Activated CD4-positive, alpha-beta memory T cell treated with anti-CD3 and anti-CD28 coated beads for 36 hours (primary cell): Measurements from ENCODE around the gene ABR. TPM values are rescaled to one million over a fixed set of nuclear protein-coding genes. Genes with fewer than 3 reads are reported as not detected.
"Not testable (repeated sequence)": the region's sequence is repeated elsewhere in the genome, so short reads cannot be mapped to it uniquely, and the experiment has no call there.

ENCODE experiments used
- CTCF ChIA-PET: fragments of 350-600 bp; sonication (Branson Sonifier 250); formaldehyde crosslinking; loops from one replicate; lab custom pipeline; 2021; ENCODE audit warnings: antibody characterized with exemption, inconsistent platforms; lab: Charles Lee
- POLR2A ChIA-PET: fragments of 350-600 bp; sonication (Branson Sonifier 250); formaldehyde crosslinking; loops from one replicate; lab custom pipeline; 2021; ENCODE audit warnings: antibody characterized with exemption; lab: Charles Lee
- DNase-seq: peaks from one replicate; pipeline ENCODE4 v3.0.0-alpha.2; 2020
- H3K27ac Mint-ChIP-seq: one replicate; pipeline ENCODE4 v1.8.0; 2021; ENCODE audit warnings: mixed read lengths
- H3K27me3 Mint-ChIP-seq: one replicate; pipeline ENCODE4 v1.8.0; 2021; ENCODE audit warnings: mixed read lengths
- H3K36me3 Mint-ChIP-seq: one replicate; pipeline ENCODE4 v1.8.0; 2021; ENCODE audit warnings: mixed read lengths
- H3K4me1 Mint-ChIP-seq: one replicate; pipeline ENCODE4 v1.8.0; 2021; ENCODE audit warnings: low read depth, mixed read lengths
- H3K4me3 Mint-ChIP-seq: one replicate; pipeline ENCODE4 v1.8.0; 2021; ENCODE audit warnings: mild to moderate bottlenecking, mixed read lengths
- H3K9me3 Mint-ChIP-seq: one replicate; pipeline ENCODE4 v1.8.0; 2021; ENCODE audit warnings: mixed read lengths
- intact Hi-C: fragments of 100-400 bp; cut with micrococcal nuclease; formaldehyde crosslinking; loops from one replicate; pipeline ENCODE4 v1.15.1; 2023
- total RNA-seq, 2 experiments: library from RNA; stranded (reverse); gene quantifications; one replicate each; pipeline ENCODE4 v1.2.3, GENCODE V29; 2021

ABR gene
- total RNA-seq, 2 experiments from 2014 or later = 50.3 to 54.5 TPM

DNA sequence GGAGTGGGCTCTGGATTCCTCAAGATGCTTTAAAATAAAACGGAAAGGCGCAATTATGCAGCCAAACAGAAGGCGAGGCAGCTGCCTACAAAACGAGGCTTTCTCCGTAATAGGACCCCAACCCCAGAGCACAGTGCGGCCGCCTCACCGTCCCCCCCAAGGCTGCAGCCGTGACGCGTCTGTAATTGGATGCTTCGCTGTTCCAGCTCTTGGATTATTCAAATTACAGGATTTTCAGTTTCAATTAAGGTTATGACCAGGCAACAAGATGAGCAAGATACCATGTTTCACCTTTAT lies 37.3 kb upstream of the ABR start:
- no peaks in the 10 kb centered on the region for H3K36me3 Mint-ChIP-seq
- ChIA-PET POLR2A (no interaction called here), CTCF (no interaction called here)
- H3K27ac Mint-ChIP-seq = no peak overlapping the region
- H3K27me3 Mint-ChIP-seq = peaks cover 6% of the 10 kb centered on the region
- DNase-seq = no peak
- intact Hi-C loops = no loop called here
- H3K9me3 Mint-ChIP-seq = no peaks in the 10 kb centered on the region
- no peaks in the 10 kb centered on the region for H3K4me1 Mint-ChIP-seq
- no peak overlapping the region for H3K4me3 Mint-ChIP-seq

DNA sequence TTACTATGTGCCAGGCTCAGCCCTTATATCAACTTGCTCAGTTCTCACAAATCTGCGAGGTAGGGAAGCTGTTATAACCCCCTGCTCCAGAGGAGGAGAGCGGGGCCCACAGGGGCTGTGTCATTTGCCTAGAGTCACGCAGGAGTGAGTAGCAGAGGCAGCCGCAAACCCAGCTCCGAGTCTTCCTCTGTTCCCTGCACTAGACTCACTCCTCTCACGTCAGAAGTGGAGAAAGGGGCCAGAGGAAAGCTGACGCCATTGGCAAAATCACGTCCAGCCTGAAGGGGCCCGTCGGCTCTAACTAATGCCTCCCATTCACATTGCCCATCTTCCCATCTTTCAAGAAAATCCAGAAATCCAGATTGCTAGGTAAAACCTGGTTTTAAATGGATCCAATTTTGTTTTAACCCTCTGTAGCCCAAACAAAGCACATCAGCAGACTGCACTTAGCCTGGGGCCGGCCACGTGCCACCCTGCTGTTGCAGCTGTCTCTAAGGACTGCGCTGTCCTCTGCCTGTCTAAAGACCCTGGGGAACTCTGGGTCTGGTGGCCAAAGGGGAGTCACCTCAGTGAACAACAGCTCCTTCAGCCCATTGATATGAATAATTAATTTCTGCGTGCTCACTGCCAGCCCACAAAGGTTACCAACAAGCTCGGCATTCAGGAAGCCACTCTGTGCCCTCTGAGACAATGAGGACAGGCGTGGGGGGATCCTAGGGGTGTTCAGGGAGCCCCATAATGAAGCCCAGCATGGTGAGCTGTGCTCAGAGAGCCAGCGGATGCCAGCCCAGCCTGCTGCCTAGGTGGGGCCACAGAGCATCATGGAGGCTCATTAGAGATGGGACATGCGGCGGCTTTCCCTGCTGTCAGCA lies 36.7 kb upstream of the ABR start:
- Mint-ChIP-seq H3K9me3 (no peaks in the 10 kb centered on the region), H3K27me3 (peaks cover 6% of the 10 kb centered on the region), H3K4me3 (no peak overlapping the region), H3K36me3 (no peaks in the 10 kb centered on the region), H3K4me1 (no peaks in the 10 kb centered on the region), H3K27ac (no peak overlapping the region)
- intact Hi-C loops = no loop called here
- ChIA-PET CTCF (no interaction called here), POLR2A (no interaction called here)
- DNase-seq = no peak

DNA sequence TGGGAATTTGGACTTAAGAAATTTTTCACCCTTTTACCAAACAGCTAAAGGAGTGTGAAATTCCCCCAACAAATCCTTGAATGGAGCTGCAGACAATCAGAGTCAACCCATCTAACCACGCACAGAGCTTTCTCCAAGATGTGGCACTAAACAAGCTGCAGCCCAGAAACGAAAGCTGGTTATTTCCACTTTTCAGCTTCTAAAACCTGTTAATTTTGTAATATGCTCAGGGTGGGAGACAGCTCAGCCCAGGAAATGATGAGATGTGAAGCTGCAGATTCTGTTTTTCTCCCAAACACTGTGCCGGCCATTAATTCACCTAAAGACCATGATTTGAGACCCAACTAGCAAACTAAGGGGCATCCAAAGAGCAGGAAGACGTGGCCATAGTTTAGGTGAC lies 33.2 kb upstream of the ABR start:
- H3K27ac Mint-ChIP-seq = no peak overlapping the region
- H3K9me3 Mint-ChIP-seq = no peaks in the 10 kb centered on the region
- H3K27me3 Mint-ChIP-seq = peaks cover 2% of the 10 kb centered on the region
- ChIA-PET CTCF (interaction anchor here (0.6 kb wide), 1 partner anchor 314 kb away, joined by 3 read pairs; no protein-coding TSS in a partner anchor), POLR2A (no interaction called here)
- DNase-seq = no peak
- H3K4me3 Mint-ChIP-seq = no peak overlapping the region
- intact Hi-C loops = no loop called here
- no peaks in the 10 kb centered on the region for H3K36me3 Mint-ChIP-seq
- no peaks in the 10 kb centered on the region for H3K4me1 Mint-ChIP-seq

DNA sequence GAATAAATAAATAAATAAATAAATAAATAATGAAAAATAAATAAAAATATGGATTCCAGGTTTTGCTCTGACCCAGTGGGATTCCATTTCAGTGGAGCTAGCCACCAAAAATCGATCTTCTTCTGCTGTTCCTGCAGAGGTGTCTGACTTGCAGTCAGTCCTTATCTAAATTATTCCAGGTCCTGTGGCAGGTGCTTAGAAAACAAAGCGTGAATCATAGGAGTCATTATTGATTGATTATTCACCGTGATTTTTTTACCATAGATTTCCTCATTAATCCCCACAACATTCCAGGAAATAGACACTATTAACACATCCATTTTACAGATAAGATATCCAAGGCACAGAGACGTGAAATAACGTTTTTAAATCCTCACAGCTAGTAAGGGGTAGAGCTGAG lies 31.5 kb upstream of the ABR start:
- Mint-ChIP-seq H3K36me3 (no peaks in the 10 kb centered on the region), H3K27me3 (no peaks in the 10 kb centered on the region), H3K27ac (no peak overlapping the region), H3K4me1 (no peaks in the 10 kb centered on the region), H3K9me3 (no peaks in the 10 kb centered on the region), H3K4me3 (no peak overlapping the region)
- intact Hi-C loops = no loop called here
- no peak for DNase-seq
- CTCF ChIA-PET = no interaction called here
- POLR2A ChIA-PET = no interaction called here

DNA sequence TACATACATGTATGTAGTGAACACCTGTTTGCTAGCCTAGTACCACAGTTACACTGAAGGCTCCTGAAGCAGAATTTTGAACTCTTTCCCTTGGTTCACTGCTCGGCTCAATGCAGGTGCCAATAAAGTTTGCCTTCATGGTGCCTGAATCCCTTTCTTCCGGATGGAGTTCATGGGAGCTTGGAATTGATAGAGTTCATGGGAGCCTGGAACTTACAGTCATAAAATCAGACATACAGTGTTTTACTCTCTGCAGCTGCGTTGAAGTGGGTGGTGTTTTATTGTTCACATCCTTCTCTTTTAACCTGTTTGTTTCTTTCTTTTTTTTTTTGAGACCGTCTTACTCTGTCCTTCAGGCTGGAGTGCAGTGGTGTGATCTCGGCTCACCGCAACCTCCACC lies 29.2 kb upstream of the ABR start:
- Mint-ChIP-seq H3K27me3 (no peaks in the 10 kb centered on the region), H3K4me3 (no peak overlapping the region), H3K36me3 (no peaks in the 10 kb centered on the region), H3K9me3 (no peaks in the 10 kb centered on the region), H3K4me1 (no peaks in the 10 kb centered on the region), H3K27ac (no peak overlapping the region)
- CTCF ChIA-PET = no interaction called here
- DNase-seq = no peak
- intact Hi-C loops = no loop called here
- POLR2A ChIA-PET = no interaction called here

DNA sequence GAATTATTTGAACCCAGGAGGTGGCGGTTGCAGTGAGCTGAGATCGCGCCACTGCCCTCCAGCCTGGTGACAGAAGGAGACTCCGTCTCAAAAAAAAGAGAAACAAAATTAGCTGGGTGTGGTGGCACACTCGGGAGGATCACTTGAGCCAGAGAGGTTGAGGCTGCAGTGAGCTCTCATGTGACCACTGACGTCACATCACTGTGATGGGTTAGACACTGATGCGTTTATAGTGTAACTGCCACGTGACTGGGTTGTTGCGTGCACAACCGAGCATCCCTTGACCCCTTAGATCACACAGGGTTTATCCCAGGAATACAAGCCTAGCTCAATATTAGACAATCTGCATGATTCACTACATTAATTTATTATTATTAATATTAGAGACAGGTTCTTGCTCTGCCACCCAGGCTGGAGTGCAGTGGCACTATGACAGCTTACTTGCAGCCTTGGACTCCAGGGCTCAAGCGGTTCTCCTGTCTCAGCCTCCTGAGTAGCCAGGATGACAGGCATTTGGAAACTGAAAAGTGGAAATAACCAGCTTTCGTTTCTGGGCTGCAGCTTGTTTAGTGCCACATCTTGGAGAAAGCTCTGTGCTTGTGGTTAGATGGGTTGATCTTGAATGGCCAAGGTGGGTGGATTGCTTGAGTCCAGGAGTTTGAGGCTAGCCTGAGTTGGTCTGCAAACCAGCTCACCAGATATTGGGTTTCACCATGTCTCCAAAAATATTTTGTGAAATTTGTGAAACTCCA lies 26.4 kb upstream of the ABR start:
- Mint-ChIP-seq H3K9me3 (no peaks in the 10 kb centered on the region), H3K4me3 (no peak overlapping the region), H3K4me1 (peaks cover 9% of the 10 kb centered on the region), H3K36me3 (no peaks in the 10 kb centered on the region), H3K27ac (no peak overlapping the region), H3K27me3 (no peaks in the 10 kb centered on the region)
- CTCF ChIA-PET = interaction anchor here (0.5 to 1.7 kb wide), 6 partner anchors 18 to 159 kb away, joined by 3 to 10 read pairs (median 3); no protein-coding TSS in a partner anchor
- no peak for DNase-seq
- intact Hi-C loops = no loop called here
- POLR2A ChIA-PET = interaction anchor here (0.6 kb wide), 1 partner anchor 22 kb away, joined by 3 read pairs; no protein-coding TSS in a partner anchor

DNA sequence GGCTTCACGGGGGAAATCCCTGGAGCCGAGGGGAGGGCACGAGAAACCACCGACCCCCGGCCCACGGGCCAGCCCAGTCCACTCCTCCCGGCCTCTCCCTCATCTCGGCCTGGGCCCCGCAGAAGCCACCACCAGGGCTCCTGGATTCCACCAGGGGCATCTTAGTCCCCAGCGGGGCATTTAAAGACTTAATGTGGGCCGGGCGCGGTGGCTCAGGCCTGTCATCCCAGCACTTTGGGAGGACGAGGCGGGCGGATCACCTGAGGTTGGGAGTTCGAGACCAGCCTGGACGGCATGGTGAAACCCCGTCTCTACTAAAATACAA lies 24.1 kb upstream of the ABR start:
- intact Hi-C loops = no loop called here
- Mint-ChIP-seq H3K27me3 (no peaks in the 10 kb centered on the region), H3K27ac (no peak overlapping the region), H3K4me1 (peaks cover 18% of the 10 kb centered on the region), H3K36me3 (no peaks in the 10 kb centered on the region), H3K4me3 (peak overlapping the region; percentile 29), H3K9me3 (no peaks in the 10 kb centered on the region)
- DNase-seq = no peak
- ChIA-PET CTCF (no interaction called here), POLR2A (no interaction called here)

DNA sequence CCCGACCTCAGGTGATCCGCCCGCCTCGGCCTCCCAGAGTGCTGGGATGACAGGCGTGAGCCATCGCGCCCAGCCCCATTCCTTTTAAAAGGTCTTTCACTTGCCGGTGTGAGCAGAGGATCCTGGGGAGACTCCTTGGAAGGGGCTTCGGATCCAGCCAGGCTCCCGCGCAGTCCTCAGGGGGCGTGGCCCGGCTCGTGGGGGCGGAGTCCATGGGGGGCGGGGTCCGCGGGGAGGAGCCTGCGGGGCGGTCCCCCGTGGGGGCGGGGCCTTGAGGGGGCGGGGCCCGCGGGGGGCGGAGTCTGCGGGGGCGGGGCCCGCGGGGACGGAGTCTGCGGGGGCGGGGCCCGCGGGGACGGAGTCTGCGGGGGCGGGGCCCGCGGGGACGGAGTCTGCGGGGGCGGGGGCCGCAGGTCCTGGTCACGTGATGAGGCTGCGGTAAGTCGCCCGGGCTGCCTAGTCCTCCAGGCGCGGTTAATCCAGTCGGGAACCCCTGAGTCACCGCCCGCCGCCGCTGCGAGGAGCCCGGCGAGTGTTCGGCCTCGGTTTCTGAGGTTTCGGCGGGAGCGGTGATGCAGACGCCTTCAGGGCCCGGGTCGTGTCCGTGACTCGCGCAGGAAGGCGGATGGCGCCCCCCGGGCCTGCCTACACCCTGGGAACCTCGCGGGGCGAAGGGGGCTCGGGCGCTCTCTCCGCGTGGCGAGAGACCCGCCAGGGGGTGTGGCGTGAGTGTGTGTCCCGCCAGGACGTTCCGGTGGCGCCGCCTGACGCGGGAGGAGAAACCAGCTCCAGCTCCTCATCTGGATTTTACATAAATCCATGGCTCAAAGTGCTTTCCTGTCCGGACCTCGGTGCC lies 23.6 kb upstream of the ABR start:
- Mint-ChIP-seq H3K4me3 (no peak overlapping the region), H3K27me3 (no peaks in the 10 kb centered on the region), H3K4me1 (peaks cover 19% of the 10 kb centered on the region), H3K36me3 (no peaks in the 10 kb centered on the region), H3K9me3 (no peaks in the 10 kb centered on the region), H3K27ac (no peak overlapping the region)
- DNase-seq = peak; percentile 69
- ChIA-PET POLR2A (no interaction called here), CTCF (interaction anchor here (0.9 to 1.0 kb wide), 2 partner anchors 9 to 81 kb away, joined by 3 to 5 read pairs; no protein-coding TSS in a partner anchor)
- intact Hi-C loops = no loop called here

DNA sequence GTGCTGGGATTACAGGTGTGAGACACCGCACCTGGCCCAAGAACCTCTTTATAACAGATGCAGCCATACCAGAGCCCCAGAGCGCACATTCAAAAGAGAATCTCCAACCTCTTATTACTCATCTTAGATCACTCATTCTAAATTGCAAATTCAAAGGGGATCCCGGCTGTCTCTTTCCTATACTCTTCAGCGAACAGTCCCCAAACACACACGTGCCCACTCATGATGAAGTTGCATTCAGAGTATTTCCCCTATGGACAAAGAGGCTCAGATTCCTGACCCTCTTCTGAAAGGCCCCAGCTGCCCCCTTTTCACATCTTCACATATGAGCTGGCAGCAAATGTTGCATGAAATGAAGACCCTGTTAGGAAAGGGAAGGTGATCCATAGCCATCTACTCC lies 22.5 kb upstream of the ABR start:
- ChIA-PET POLR2A (no interaction called here), CTCF (interaction anchor here (0.9 to 3.6 kb wide), 4 partner anchors 8 to 80 kb away, joined by 3 to 23 read pairs (median 4); no protein-coding TSS in a partner anchor)
- Mint-ChIP-seq H3K27ac (no peak overlapping the region), H3K9me3 (no peaks in the 10 kb centered on the region), H3K27me3 (no peaks in the 10 kb centered on the region), H3K4me3 (no peak overlapping the region), H3K36me3 (no peaks in the 10 kb centered on the region), H3K4me1 (peaks cover 29% of the 10 kb centered on the region)
- intact Hi-C loops = no loop called here
- no peak for DNase-seq

DNA sequence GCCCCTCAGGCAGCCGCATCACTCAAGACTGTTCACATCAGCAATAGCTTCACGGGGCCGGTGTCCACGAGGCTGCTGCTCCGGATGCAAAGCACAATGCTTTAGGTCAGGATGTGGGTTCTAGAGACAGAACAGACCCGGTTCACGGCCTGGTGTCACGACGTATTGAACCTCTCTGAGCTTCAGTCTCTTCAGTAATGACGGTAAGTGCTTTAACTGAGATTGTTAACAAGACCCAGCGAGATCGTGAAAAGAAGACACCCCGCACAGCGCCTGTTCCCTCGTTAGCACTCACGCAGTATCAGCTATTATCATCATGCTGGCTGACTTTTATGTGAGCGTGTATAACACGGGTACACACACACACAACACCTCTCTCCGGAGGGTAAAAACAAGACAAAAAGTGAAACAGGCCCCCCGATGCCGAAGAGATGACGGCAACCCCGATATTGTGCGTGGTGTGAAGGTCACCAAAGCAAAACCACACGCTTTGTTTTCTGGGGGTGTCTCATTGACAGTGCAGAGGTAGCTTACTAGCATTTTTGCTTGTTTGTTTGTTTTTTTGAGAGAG lies 21.4 kb upstream of the ABR start:
- peak; percentile 60 for DNase-seq
- ChIA-PET CTCF (interaction anchor here (0.7 to 3.6 kb wide), 6 partner anchors 9 to 204 kb away, joined by 3 to 23 read pairs (median 4); partner anchors contain the start of gene TIMM22), POLR2A (interaction anchor here (0.6 kb wide), 1 partner anchor 397 kb away, joined by 3 read pairs; no protein-coding TSS in a partner anchor)
- Mint-ChIP-seq H3K27ac (no peak overlapping the region), H3K27me3 (no peaks in the 10 kb centered on the region), H3K9me3 (no peaks in the 10 kb centered on the region), H3K4me3 (no peak overlapping the region), H3K4me1 (peaks cover 32% of the 10 kb centered on the region), H3K36me3 (no peaks in the 10 kb centered on the region)
- intact Hi-C loops = no loop called here

DNA sequence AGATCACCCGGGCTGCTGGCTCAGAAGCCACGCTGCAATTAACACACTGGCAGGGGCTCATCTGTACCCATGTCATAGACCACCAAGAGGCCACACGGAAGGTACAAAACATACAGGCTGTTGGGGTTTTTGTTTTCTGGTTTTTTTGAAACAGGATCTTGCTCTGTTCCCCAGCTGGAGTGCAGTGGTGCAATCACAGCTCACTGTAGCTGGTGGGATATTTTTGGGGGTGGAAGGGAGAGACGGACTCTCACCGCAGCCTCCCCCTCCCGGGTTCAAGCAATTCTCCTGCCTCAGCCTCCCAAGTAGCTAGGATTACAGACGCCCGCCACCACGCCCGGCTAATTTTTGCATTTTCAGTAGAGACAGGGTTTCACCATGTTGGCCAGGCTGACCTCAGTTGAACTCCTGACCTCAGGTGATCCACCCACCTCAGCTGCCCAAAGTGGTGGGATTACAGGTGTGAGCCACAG lies 19.5 kb upstream of the ABR start:
- POLR2A ChIA-PET = interaction anchor here (0.6 kb wide), 1 partner anchor 117 kb away, joined by 3 read pairs; no protein-coding TSS in a partner anchor
- DNase-seq = not testable (repeated sequence)

More for the DNA sequence above, 19.5 kb upstream of the ABR start:
- H3K36me3 Mint-ChIP-seq, H3K27me3 Mint-ChIP-seq, H3K4me3 Mint-ChIP-seq, intact Hi-C loops, H3K27ac Mint-ChIP-seq, H3K9me3 Mint-ChIP-seq: not testable (repeated sequence)
- peaks cover 32% of the 10 kb centered on the region for H3K4me1 Mint-ChIP-seq
- CTCF ChIA-PET = interaction anchor here (3.5 to 3.6 kb wide), 2 partner anchors 11 to 12 kb away, joined by 23 to 29 read pairs; no protein-coding TSS in a partner anchor
